ENCODE measurements around the gene NLGN1. TPM values are rescaled to one million over a fixed set of nuclear protein-coding genes. Genes with fewer than 3 reads are reported as not detected.

Gene NLGN1
- total and polyA plus RNA-seq, 2 of the 8 experiments (the other 6 are each of a cell fraction or from before 2014, with no cell fraction given): 7.8 to 14.8 TPM

GRCh38 chr3:174132006-174132405 lies 734.5 kb downstream of the NLGN1 start (continued):
- no peak for TF ChIP-seq ASH2L (IDR thresholded peaks at IDR 0.05; ENCODE audit: low read length)
- TF ChIP-seq JUN (IDR thresholded peaks at IDR 0.05; ENCODE audit: low read depth, low read length): no peak
- TF ChIP-seq SP4 (IDR thresholded peaks at IDR 0.05; ENCODE audit: low read length): no peak
- TF ChIP-seq SIX5 (IDR thresholded peaks at IDR 0.05; ENCODE audit: low read depth, low read length): no peak
- TF ChIP-seq PHF8 (conservative IDR thresholded peaks at IDR 0.05; ENCODE audit: low read depth, low read length): no peak
- no peak for TF ChIP-seq RBBP5 (IDR thresholded peaks at IDR 0.05; ENCODE audit: borderline replicate concordance, low read depth, low read length)
- no peak for TF ChIP-seq JUND (IDR thresholded peaks at IDR 0.05; ENCODE audit: low read length)
- TF ChIP-seq SP2 (IDR thresholded peaks at IDR 0.05; ENCODE audit: low read length): no peak
